Stimulated activated naive CD8-positive, alpha-beta T cell treated with anti-CD3 and anti-CD28 coated beads, Interleukin-15, amount 100 ng/mL, for 72 hours (primary cell): ENCODE data around the gene ARMC7.
"Not testable (repeated sequence)": the region's sequence is repeated elsewhere in the genome, so short reads cannot be mapped to it uniquely, and the experiment has no call there.

Experiments
- ATAC-seq: fragments of 150-1000 bp; cut with Tn5 transposase; 2 replicates; pipeline ENCODE4 v1.10.0; 2021; ENCODE audit warnings: mild to moderate bottlenecking, moderate library complexity
- DNase-seq, 2 donors: peaks; one replicate each; pipeline ENCODE4 v3.0.0; 2021 to 2022
- H3K27ac Mint-ChIP-seq, 2 donors: one replicate each; pipeline ENCODE4 v1.8.0; 2022; ENCODE audit warnings: mild to moderate bottlenecking in 2 of 2, mixed read lengths in 2 of 2, moderate library complexity in 2 of 2
- H3K27me3 Mint-ChIP-seq: one replicate; pipeline ENCODE4 v1.8.0; 2022; ENCODE audit warnings: mixed read lengths
- H3K4me1 Mint-ChIP-seq: one replicate; pipeline ENCODE4 v1.8.0; 2022; ENCODE audit warnings: mild to moderate bottlenecking, mixed read lengths
- H3K4me3 Mint-ChIP-seq, 2 donors: one replicate each; pipeline ENCODE4 v1.8.0; 2022; ENCODE audit warnings: mild to moderate bottlenecking in 2 of 2, mixed read lengths in 2 of 2, moderate library complexity in 1 of 2
- H3K9me3 Mint-ChIP-seq, 2 donors: one replicate each; pipeline ENCODE4 v1.8.0; 2022; ENCODE audit warnings: mixed read lengths in 2 of 2

ARMC7 gene

GRCh38 chr17:75109407-75110233 lies at the start of gene ARMC7:
Gene ARMC7, plus strand, starts transcription at chr17:75109969. Its CDS starts 320 bp downstream, at chr17:75110289.
- ATAC-seq = peak; percentile 84
- peak within 1 kb of the TSS; percentile 66 to 75 for H3K27ac Mint-ChIP-seq

GRCh38 chr17:75060434-75061054 lies 49.2 kb upstream of the ARMC7 start:
- ATAC-seq (no peak), DNase-seq (no peak)
- no peaks in the 10 kb centered on the region for H3K27me3 Mint-ChIP-seq
- no peak overlapping the region for H3K27ac Mint-ChIP-seq
- H3K4me3 Mint-ChIP-seq = no peak overlapping the region
- H3K9me3 Mint-ChIP-seq = no peaks in the 10 kb centered on the region
- peaks cover 39% of the 10 kb centered on the region for H3K4me1 Mint-ChIP-seq

More at GRCh38 chr17:75109407-75110233, at the start of gene ARMC7:
- H3K9me3 Mint-ChIP-seq = no peaks in the 10 kb centered on the region
- peaks cover 42% of the 10 kb centered on the region for H3K4me1 Mint-ChIP-seq
- H3K4me3 Mint-ChIP-seq = peak within 1 kb of the TSS; percentile 89 to 93
- DNase-seq = peak; percentile 88 to 90
- no peaks in the 10 kb centered on the region for H3K27me3 Mint-ChIP-seq

GRCh38 chr17:75061055-75061438 lies 48.7 kb upstream of the ARMC7 start:
- Mint-ChIP-seq H3K27me3 (no peaks in the 10 kb centered on the region), H3K4me1 (peaks cover 43% of the 10 kb centered on the region), H3K4me3 (no peak overlapping the region), H3K9me3 (no peaks in the 10 kb centered on the region), H3K27ac (no peak overlapping the region)
- DNase-seq (no peak), ATAC-seq (no peak)

GRCh38 chr17:75061618-75062017 lies 48.2 kb upstream of the ARMC7 start:
- Mint-ChIP-seq H3K4me3 (no peak overlapping the region), H3K9me3 (no peaks in the 10 kb centered on the region), H3K27ac (no peak overlapping the region), H3K27me3 (no peaks in the 10 kb centered on the region), H3K4me1 (peaks cover 43% of the 10 kb centered on the region)
- DNase-seq = no peak
- ATAC-seq = no peak

- Mint-ChIP-seq H3K27me3 (no peaks in the 10 kb centered on the region), H3K27ac (peak overlapping the region in 1 of 2 donors; percentile 28), H3K9me3 (no peaks in the 10 kb centered on the region), H3K4me1 (peaks cover 48% of the 10 kb centered on the region), H3K4me3 (no peak overlapping the region)
- DNase-seq (no peak), ATAC-seq (no peak)
Measured at GRCh38 chr17:75063201-75063600, 46.6 kb upstream of the ARMC7 start.

GRCh38 chr17:75063626-75064025 lies 46.1 kb upstream of the ARMC7 start:
- DNase-seq = no peak
- H3K27me3 Mint-ChIP-seq = no peaks in the 10 kb centered on the region

GRCh38 chr17:75064040-75064439 lies 45.7 kb upstream of the ARMC7 start:
- Mint-ChIP-seq H3K27me3 (no peaks in the 10 kb centered on the region), H3K27ac (no peak overlapping the region), H3K9me3 (no peaks in the 10 kb centered on the region), H3K4me3 (no peak overlapping the region), H3K4me1 (peaks cover 49% of the 10 kb centered on the region)
- DNase-seq (no peak), ATAC-seq (no peak)

More at GRCh38 chr17:75063626-75064025, 46.1 kb upstream of the ARMC7 start:
- H3K4me1 Mint-ChIP-seq = peaks cover 49% of the 10 kb centered on the region
- no peak overlapping the region for H3K27ac Mint-ChIP-seq
- no peak for ATAC-seq
- no peaks in the 10 kb centered on the region for H3K9me3 Mint-ChIP-seq
- no peak overlapping the region for H3K4me3 Mint-ChIP-seq

- H3K4me1 Mint-ChIP-seq = peaks cover 46% of the 10 kb centered on the region
- no peak for DNase-seq
- H3K27ac Mint-ChIP-seq = no peak overlapping the region
- no peaks in the 10 kb centered on the region for H3K27me3 Mint-ChIP-seq
- H3K9me3 Mint-ChIP-seq = no peaks in the 10 kb centered on the region
- ATAC-seq = no peak
- H3K4me3 Mint-ChIP-seq = no peak overlapping the region
Measured at GRCh38 chr17:75064460-75064859, 45.3 kb upstream of the ARMC7 start.

GRCh38 chr17:75064867-75065561 lies 44.8 kb upstream of the ARMC7 start:
- no peaks in the 10 kb centered on the region for H3K9me3 Mint-ChIP-seq
- H3K27me3 Mint-ChIP-seq = no peaks in the 10 kb centered on the region
- ATAC-seq (no peak), DNase-seq (no peak)
- peak overlapping the region; percentile 43 to 54 for H3K4me3 Mint-ChIP-seq
- peaks cover 40% of the 10 kb centered on the region for H3K4me1 Mint-ChIP-seq
- peak overlapping the region; percentile 40 to 67 for H3K27ac Mint-ChIP-seq

- DNase-seq (no peak), ATAC-seq (no peak)
- peak overlapping the region; percentile 40 to 88 for H3K27ac Mint-ChIP-seq
- H3K4me3 Mint-ChIP-seq = peak overlapping the region; percentile 43 to 54
- no peaks in the 10 kb centered on the region for H3K27me3 Mint-ChIP-seq
- no peaks in the 10 kb centered on the region for H3K9me3 Mint-ChIP-seq
- peaks cover 40% of the 10 kb centered on the region for H3K4me1 Mint-ChIP-seq
Measured at GRCh38 chr17:75065562-75066151, 44.1 kb upstream of the ARMC7 start.

- Mint-ChIP-seq H3K27ac (peak overlapping the region; percentile 48 to 81), H3K4me3 (peak overlapping the region in 1 of 2 donors; percentile 31), H3K27me3 (no peaks in the 10 kb centered on the region), H3K9me3 (no peaks in the 10 kb centered on the region), H3K4me1 (peaks cover 40% of the 10 kb centered on the region)
- DNase-seq = peak in 1 of 2 donors; percentile 30
- peak; percentile 83 for ATAC-seq
Measured at GRCh38 chr17:75067856-75068255, 41.9 kb upstream of the ARMC7 start.

- no peaks in the 10 kb centered on the region for H3K27me3 Mint-ChIP-seq
- H3K4me1 Mint-ChIP-seq = peaks cover 40% of the 10 kb centered on the region
- ATAC-seq (no peak), DNase-seq (no peak)
- H3K9me3 Mint-ChIP-seq = no peaks in the 10 kb centered on the region
- no peak overlapping the region for H3K4me3 Mint-ChIP-seq
- peak overlapping the region in 1 of 2 donors; percentile 57 for H3K27ac Mint-ChIP-seq
Measured at GRCh38 chr17:75068750-75069149, 41.0 kb upstream of the ARMC7 start.

GRCh38 chr17:75069783-75070182 lies 40.0 kb upstream of the ARMC7 start:
- H3K27me3 Mint-ChIP-seq = no peaks in the 10 kb centered on the region
- no peak overlapping the region for H3K4me3 Mint-ChIP-seq
- no peak overlapping the region for H3K27ac Mint-ChIP-seq
- peaks cover 30% of the 10 kb centered on the region for H3K4me1 Mint-ChIP-seq
- H3K9me3 Mint-ChIP-seq = no peaks in the 10 kb centered on the region
- ATAC-seq (no peak), DNase-seq (no peak)

- peaks cover 14% of the 10 kb centered on the region for H3K4me1 Mint-ChIP-seq
- not testable (repeated sequence) for H3K9me3 Mint-ChIP-seq, H3K27ac Mint-ChIP-seq, ATAC-seq, H3K27me3 Mint-ChIP-seq, DNase-seq, H3K4me3 Mint-ChIP-seq
Measured at GRCh38 chr17:75071478-75072271, 38.1 kb upstream of the ARMC7 start.

GRCh38 chr17:75072909-75073308 lies 36.9 kb upstream of the ARMC7 start:
- H3K27me3 Mint-ChIP-seq, H3K9me3 Mint-ChIP-seq, H3K27ac Mint-ChIP-seq, ATAC-seq, H3K4me3 Mint-ChIP-seq, DNase-seq: not testable (repeated sequence)
- peaks cover 18% of the 10 kb centered on the region for H3K4me1 Mint-ChIP-seq
